K562 (cell line): ENCODE measurements around the gene ACE. TPM values are rescaled to one million over a fixed set of nuclear protein-coding genes. Genes with fewer than 3 reads are reported as not detected.

Experiments
- ATAC-seq: fragments of 200-7000 bp; cut with Tn5 transposase; 3 replicates; pipeline ENCODE4 v1.9.1; 2020; ENCODE audit warnings: moderate library complexity
- BruUV-seq: library from RNA; stranded (reverse); fragments of 400-500 nt; replicated peaks from 2 replicates; lab custom pipeline; 2021; lab: Mats Ljungman, UMichigan
- CTCF ChIA-PET: fragments of 300-600 bp; formaldehyde crosslinking; extraction: SDS; loops from one replicate; lab custom pipeline; 2021; ENCODE audit warnings: low intra/inter-chr PET ratio; lab: Yijun Ruan, JAX
- POLR2A ChIA-PET: fragments of 300-600, 350-650 bp; sonication (Branson Sonifier 250); formaldehyde crosslinking; extraction: SDS; loops from one replicate; lab custom pipeline; 2021; ENCODE audit warnings: antibody characterized with exemption, inconsistent platforms; lab: Yijun Ruan, JAX
- DNase-seq, 4 experiments: peaks; one replicate each; pipeline versions ENCODE4 v3.0.0 to v3.0.0-alpha.2; 2011 to 2018; ENCODE audit warnings: low spot score in 3 of 4, mixed read lengths in 3 of 4; ENCODE audit errors: extremely low read depth in 1 of 4
- FAIRE-seq: peaks from 2 replicates; lab custom pipeline; 2011; peaks lifted over from hg19 to GRCh38; lab: Jason Lieb, UNC
- H2AFZ ChIP-seq: 2 replicates; pipeline ENCODE4 v1.6.0; 2011; ENCODE audit warnings: low read depth, low read length, control low read depth, inconsistent platforms
- H3K27ac ChIP-seq: fragments of 200-600 bp; 3 replicates; pipeline ENCODE4 v1.8.0; 2011; ENCODE audit warnings: low read depth, mild to moderate bottlenecking, control low read depth, inconsistent platforms, low read length, moderate library complexity, mixed read lengths; ENCODE audit errors: extremely low read depth
- H3K27me3 ChIP-seq, 2 experiments: fragments of 300-600 bp in 1 of 2; 2 replicates in 1 of 2; 3 replicates in 1 of 2; pipeline versions ENCODE4 v1.6.0 to v1.8.0; 2011; ENCODE audit warnings: inconsistent platforms in 2 of 2, low read length in 2 of 2, mild to moderate bottlenecking in 1 of 2, mixed read lengths in 1 of 2, moderate library complexity in 1 of 2; ENCODE audit not compliant: control insufficient read depth in 2 of 2, insufficient read depth in 2 of 2
- H3K36me3 ChIP-seq: fragments of 300-600 bp; 3 replicates; pipeline ENCODE4 v1.8.0; 2011; ENCODE audit warnings: mild to moderate bottlenecking, low read length, inconsistent platforms; ENCODE audit not compliant: control insufficient read depth, insufficient read depth
- H3K4me1 ChIP-seq, 2 experiments: fragments of 200-600 bp in 1 of 2; replicated peaks in 1 of 2; 2 replicates in 1 of 2; 3 replicates in 1 of 2; pipeline versions ENCODE4 v1.5.1 to v1.8.0; 2011; ENCODE audit warnings: inconsistent platforms in 2 of 2, low read length in 2 of 2, mild to moderate bottlenecking in 1 of 2, mixed read lengths in 1 of 2, moderate library complexity in 1 of 2; ENCODE audit not compliant: control insufficient read depth in 2 of 2, insufficient read depth in 2 of 2
- H3K4me2 ChIP-seq: 2 replicates; pipeline ENCODE4 v1.6.1; 2011; ENCODE audit warnings: low read length, control low read depth, inconsistent platforms, mixed read lengths; ENCODE audit not compliant: insufficient read depth
- H3K4me3 ChIP-seq: fragments of 200-600 bp; sonication (generic), shearing (Covaris generic); 2 replicates; pipeline ENCODE4 v1.5.1; 2016; ENCODE audit warnings: control low read depth, inconsistent platforms
- H3K79me2 ChIP-seq: fragments of 200-600 bp; 3 replicates; pipeline ENCODE4 v1.8.0; 2011; ENCODE audit warnings: low read length, inconsistent platforms; ENCODE audit not compliant: control insufficient read depth, insufficient read depth
- H3K9ac ChIP-seq, 2 experiments: 2 replicates each; pipeline versions ENCODE4 v1.6.0 to v1.6.1; 2011; ENCODE audit warnings: low read depth in 2 of 2, low read length in 2 of 2, control low read depth in 1 of 2, inconsistent platforms in 1 of 2, mild to moderate bottlenecking in 1 of 2, mixed read lengths in 1 of 2; ENCODE audit not compliant: insufficient read depth in 1 of 2
- H3K9me1 ChIP-seq: one replicate; pipeline ENCODE4 v1.6.0; 2011; ENCODE audit warnings: inconsistent platforms, mild to moderate bottlenecking, low read length, moderate library complexity; ENCODE audit not compliant: control insufficient read depth, insufficient read depth
- H3K9me3 ChIP-seq: replicated peaks from 2 replicates; pipeline ENCODE4 v1.5.1; 2011; ENCODE audit warnings: low read depth, low read length, inconsistent platforms; ENCODE audit not compliant: control insufficient read depth, insufficient read depth
- H4K20me1 ChIP-seq: replicated peaks from 2 replicates; pipeline ENCODE4 v1.6.1; 2011; ENCODE audit warnings: low read length, inconsistent platforms, mixed read lengths; ENCODE audit not compliant: control insufficient read depth, insufficient read depth
- BDP1 ChIP-seq: IDR thresholded peaks from 3 replicates; pipeline ENCODE4 v1.6.1; 2011; ENCODE audit not compliant: insufficient read length, insufficient read depth
- BRCA1 ChIP-seq, 2 experiments: fragments of 450-650 bp in 1 of 2; sonication (generic) in 1 of 2; formaldehyde crosslinking in 1 of 2; IDR thresholded peaks; 2 replicates each; pipeline versions ENCODE4 v1.5.0 to v1.6.1; 2017 to 2020; ENCODE audit warnings: mild to moderate bottlenecking in 1 of 2, missing genetic modification reagents in 1 of 2
- CXXC5 ChIP-seq: fragments of 250-450 bp; sonication (Bioruptor Pico); IDR thresholded peaks from 2 replicates; pipeline ENCODE4 v1.8.0; 2022; ENCODE audit warnings: inconsistent platforms, mild to moderate bottlenecking, moderate library complexity
- DMBX1 ChIP-seq: fragments of 250-450 bp; sonication (Bioruptor Pico); IDR thresholded peaks from 2 replicates; pipeline ENCODE4 v1.8.0; 2022; ENCODE audit warnings: inconsistent platforms, mild to moderate bottlenecking, moderate library complexity, borderline replicate concordance
- EP400 ChIP-seq: fragments of 450-650 bp; IDR thresholded peaks from 2 replicates; pipeline ENCODE4 v1.6.1; 2017; ENCODE audit warnings: antibody characterized with exemption, mild to moderate bottlenecking, moderate library complexity
- ETS2 ChIP-seq: IDR thresholded peaks from 2 replicates; pipeline ENCODE4 v1.6.1; 2016; ENCODE audit warnings: borderline replicate concordance, missing genetic modification characterization, mild to moderate bottlenecking, moderate library complexity, missing compliant biosample characterization; ENCODE audit not compliant: poor library complexity, severe bottlenecking
- FOS ChIP-seq: IDR thresholded peaks from 3 replicates; pipeline ENCODE4 v1.6.1; 2011; ENCODE audit not compliant: insufficient read length; ENCODE audit errors: extremely low read depth
- FUS ChIP-seq: fragments of 200-400 bp; formaldehyde crosslinking; optimal IDR thresholded peaks from 2 replicates; pipeline ENCODE3; 2017; ENCODE audit warnings: low read depth, low read length
- HMG20B ChIP-seq: fragments of 250-450 bp; sonication (Bioruptor Pico); IDR thresholded peaks from 2 replicates; pipeline ENCODE4 v1.5.0; 2021; ENCODE audit warnings: mild to moderate bottlenecking
- HOMEZ ChIP-seq: fragments of 250-450 bp; sonication (Bioruptor Pico); IDR thresholded peaks from 2 replicates; pipeline ENCODE4 v1.4.0; 2020; ENCODE audit warnings: mild to moderate bottlenecking, moderate library complexity
- KAT2B ChIP-seq: IDR thresholded peaks from one replicate; pipeline ENCODE4 v1.6.1; 2012; ENCODE audit warnings: low read depth, mild to moderate bottlenecking, control low read depth, inconsistent platforms, low read length, moderate library complexity
- MCM7 ChIP-seq, 2 experiments: fragments of 450-650 bp; IDR thresholded peaks; 2 replicates each; pipeline ENCODE4 v1.6.1; 2016 to 2018
- SRSF9 ChIP-seq: fragments of 200-400 bp; formaldehyde crosslinking; IDR thresholded peaks from 2 replicates; pipeline ENCODE4 v1.6.1; 2017; ENCODE audit warnings: low read depth, low read length, borderline replicate concordance
- TAF1 ChIP-seq: IDR thresholded peaks from 2 replicates; pipeline ENCODE4 v1.6.1; 2011; ENCODE audit warnings: mild to moderate bottlenecking, low read length, moderate library complexity; ENCODE audit not compliant: insufficient read depth, control insufficient read depth, severe bottlenecking; ENCODE audit errors: extremely low read depth
- TCF7 ChIP-seq: sonication (generic); IDR thresholded peaks from 2 replicates; pipeline ENCODE4 v1.6.1; 2016; ENCODE audit warnings: antibody characterized with exemption, borderline replicate concordance
- ZNF12 ChIP-seq: sonication (generic); formaldehyde crosslinking; IDR thresholded peaks from 2 replicates; pipeline ENCODE4 v1.4.0; 2020; ENCODE audit warnings: mild to moderate bottlenecking, missing genetic modification reagents
- ZNF140 ChIP-seq: fragments of 250-450 bp; sonication (Bioruptor Pico); IDR thresholded peaks from 2 replicates; pipeline ENCODE4 v1.8.0; 2021; ENCODE audit warnings: moderate library complexity, mild to moderate bottlenecking, inconsistent platforms
- ZNF277 ChIP-seq: fragments of 250-450 bp; sonication (Bioruptor Pico); IDR thresholded peaks from 2 replicates; pipeline ENCODE4 v1.8.0; 2022; ENCODE audit warnings: inconsistent platforms, mild to moderate bottlenecking, moderate library complexity, borderline replicate concordance
- ZNF507 ChIP-seq: conservative IDR thresholded peaks from 2 replicates; pipeline ENCODE4 v1.6.1; 2017; ENCODE audit warnings: missing genetic modification characterization, missing compliant biosample characterization
- ZNF584 ChIP-seq: fragments of 200-800 bp; sonication (Bioruptor generic); IDR thresholded peaks from 2 replicates; pipeline ENCODE4 v1.6.1; 2016; ENCODE audit warnings: low read depth, mild to moderate bottlenecking, missing genetic modification characterization, missing compliant biosample characterization
- WGBS: fragments of 100-300 bp; shearing (Covaris generic); methylation state at CpG from one replicate; pipeline ENCODE4 v1.1.6; 2016; ENCODE audit warnings: low coverage, mixed read lengths; ENCODE audit not compliant: insufficient coverage; ENCODE audit errors: missing lambda C conversion rate; 5-methylcytosine and 5-hydroxymethylcytosine counted together
- in situ Hi-C: fragments of 300-500 bp; cut with MboI; formaldehyde crosslinking; loops from 4 replicates; pipeline ENCODE4 v1.15.0; 2018; ENCODE audit warnings: inconsistent platforms, mixed read lengths
- intact Hi-C: fragments of 100-400 bp; cut with micrococcal nuclease; formaldehyde crosslinking; loops from 2 replicates; pipeline ENCODE4 v1.14.2; 2022
- polyA plus RNA-seq, 8 experiments: library from polyadenylated mRNA; depleted of rRNA in 4 of 8; stranded (reverse) in 5 of 8; unstranded in 3 of 8; fragments of >200 nt; fragmentation: Nextera tagmentation in 2 of 8; fragmentation: Illumina TruSeq in 1 of 8; extraction: Ambion mirVana in 2 of 8; extraction: Trizol in 1 of 8; gene quantifications; 2 replicates each; pipeline versions ENCODE4 v1.2.1 to v1.2.3, GENCODE V29; 2011 to 2014; ENCODE audit warnings: inconsistent platforms in 1 of 8, missing spikeins in 1 of 8
- total RNA-seq, 7 experiments: library from RNA; depleted of rRNA in 6 of 7; stranded (reverse); fragments of >200 nt in 6 of 7; fragmentation: Illumina TruSeq in 2 of 7; extraction: Trizol in 2 of 7; gene quantifications; 2 replicates each; pipeline versions ENCODE4 v1.2.1 to v1.2.3, GENCODE V29; 2011 to 2021; ENCODE audit warnings: low replicate concordance in 1 of 7

ACE gene
- total and polyA plus RNA-seq, 9 of the 15 experiments (the other 6 are each of a cell fraction or from before 2014, with no cell fraction given), result 0.07 to 2.5 (median 0.47) TPM; not detected in 1

GRCh38 chr17:63512896-63513644, 36.2 kb downstream of the ACE start (continued):
- TF ChIP-seq ZNF507 (tag) (no peak), FOS (no peak)

GRCh38 chr17:63514477-63514876, 37.6 kb downstream of the ACE start:
- peaks cover 7% of the 10 kb centered on the region; the same call in 1 of the 2 replicates for H4K20me1 ChIP-seq
- no peak overlapping the region for H3K4me3 ChIP-seq
- WGBS, result 3% methylated on average over 3 of the region's 3 CpGs
- no peak for FAIRE-seq
- CTCF ChIA-PET, result no interaction called here
- no peak for ATAC-seq
- no peak overlapping the region for H3K4me2 ChIP-seq
- no peaks in the 10 kb centered on the region for H3K36me3 ChIP-seq
- in situ Hi-C loops (no loop called here), intact Hi-C loops (no loop called here)
- POLR2A ChIA-PET, result no interaction called here
- H3K27me3 ChIP-seq, result peaks cover 30 to 52% of the 10 kb centered on the region in 2 experiments
- no peaks in the 10 kb centered on the region for H3K79me2 ChIP-seq
- no peak overlapping the region for H3K9ac ChIP-seq
- BruUV-seq, result no TSS peak
- no peak overlapping the region for H3K27ac ChIP-seq
- no peaks in the 10 kb centered on the region; a peak in 1 of 5 replicates for H3K4me1 ChIP-seq
- no peak for DNase-seq
- H3K9me1 ChIP-seq, result no peaks in the 10 kb centered on the region
- no peak overlapping the region for H2AFZ ChIP-seq
- H3K9me3 ChIP-seq, result no peaks in the 10 kb centered on the region
- TF ChIP-seq SRSF9 (no peak), HOMEZ (CRISPR knock-in tag) (no peak), ZNF12 (CRISPR knock-in tag) (no peak), ZNF584 (CRISPR knock-in tag) (no peak), ZNF140 (CRISPR knock-in tag) (no peak), CXXC5 (CRISPR knock-in tag) (no peak), TCF7 (no peak), HMG20B (CRISPR knock-in tag) (no peak), MCM7 (IDR thresholded peaks at IDR 0.05) (no peak), FUS (no peak), KAT2B (no peak), ETS2 (tag) (no peak), BRCA1 (IDR thresholded peaks at IDR 0.05) (no peak), BRCA1 (CRISPR knock-in tag; IDR thresholded peaks at IDR 0.05) (no peak), EP400 (no peak), TAF1 (no peak), ZNF277 (CRISPR knock-in tag) (no peak), BDP1 (no peak), DMBX1 (CRISPR knock-in tag) (no peak)
